Ovary (tissue), 9 donors: ENCODE data around the gene TMEM132D. TPM values are rescaled to one million over a fixed set of nuclear protein-coding genes. Genes with fewer than 3 reads are reported as not detected.

ENCODE experiments used
- DNase-seq, 5 donors: peaks; one replicate each; pipeline ENCODE4 v3.0.0-alpha.2; 2019 to 2020
- H3K27ac ChIP-seq, 2 donors: fragments of 200-600 bp; one replicate each; pipeline versions ENCODE4 v1.5.1 to v1.8.0; 2019 to 2022
- H3K27me3 ChIP-seq: fragments of 200-600 bp; one replicate; pipeline ENCODE4 v1.8.0; 2022
- H3K36me3 ChIP-seq: fragments of 200-600 bp; sonication (generic); one replicate; pipeline ENCODE4 v1.5.1; 2019
- H3K4me1 ChIP-seq: one replicate; pipeline ENCODE4 v1.8.1; 2013; ENCODE audit warnings: mild to moderate bottlenecking, moderate library complexity; ENCODE audit not compliant: insufficient read depth
- H3K4me3 ChIP-seq: fragments of 200-600 bp; sonication (generic); one replicate; pipeline ENCODE4 v1.5.1; 2017
- H3K9me3 ChIP-seq, 2 donors: fragments of 200-600 bp in 1 of 2; sonication (generic) in 1 of 2; one replicate each; pipeline versions ENCODE4 v1.5.1 to v1.8.1; 2013 to 2019; ENCODE audit warnings: mild to moderate bottlenecking in 1 of 2, moderate library complexity in 1 of 2
- CTCF ChIP-seq, 3 donors: fragments of 450-650 bp in 2 of 3; fragments of 200-600 bp in 1 of 3; IDR thresholded peaks; one replicate each; pipeline versions ENCODE4 v1.5.1 to v1.8.0; 2016 to 2022; ENCODE audit warnings: antibody characterized with exemption in 3 of 3, mild to moderate bottlenecking in 1 of 3
- EP300 ChIP-seq: sonication (generic); formaldehyde crosslinking; IDR thresholded peaks from one replicate; pipeline ENCODE4 v1.6.1; 2017; ENCODE audit warnings: antibody characterized with exemption
- POLR2A ChIP-seq: fragments of 450-650 bp; IDR thresholded peaks from one replicate; pipeline ENCODE4 v1.6.1; 2017; ENCODE audit warnings: antibody characterized with exemption, mild to moderate bottlenecking, moderate library complexity
- WGBS, 3 donors: extraction: QIAGEN DNeasy Blood & Tissue Kit in 1 of 3; methylation state at CpG; one replicate each; pipeline versions ENCODE4 v1.1.5 to v1.1.7; 2013 to 2017; 5-methylcytosine and 5-hydroxymethylcytosine counted together
- intact Hi-C, 4 donors: fragments of 100-400 bp; cut with DNase I; formaldehyde crosslinking; loops; one replicate each; pipeline versions ENCODE4 v1.11.0 to v1.15.1; 2022 to 2023
- polyA plus RNA-seq, 2 donors: library from polyadenylated mRNA; stranded (reverse); fragments of 200-250 nt in 1 of 2; fragments of 350-450 nt in 1 of 2; fragmentation: Illumina TruSeq in 1 of 2; extraction: RNeasy Lipid Tissue Mini Kit (QIAGEN cat#74804) in 1 of 2; gene quantifications; one replicate each; pipeline ENCODE4 v1.2.3, GENCODE V29; 2013 to 2014
- total RNA-seq, 7 donors: library from RNA; depleted of rRNA in 2 of 7; stranded (reverse); fragments of >200 nt in 2 of 7; fragmentation: NEBNext Ultra II Directional in 3 of 7; extraction: Animal tissue kit (Norgen Biotek cat#: 25700) in 3 of 7; gene quantifications; one replicate each; pipeline versions ENCODE4 v1.1.0 to v1.2.4, GENCODE V29; 2016 to 2023
- donor health status: DM: no; HTN: no; CAD: no; lungs with moderate emphysema.
- donor health status: DM: no; HTN: no; CAD: no.
- donor health status: Bipolar disorder and iron deficiency.
- donor health status: DM: yes; HTN: yes; CAD: no.
- donor health status: DM: no; HTN: no; CAD: no.
- donor health status: DM: yes; HTN: yes; CAD: no.

Gene TMEM132D
- total and polyA plus RNA-seq, 9 donors: 0.04 TPM; not detected in 8

- DNase-seq: no peak
- TF ChIP-seq POLR2A: no peak
- TF ChIP-seq EP300: no peak
- TF ChIP-seq CTCF (IDR thresholded peaks at IDR 0.05): no peak
- no peaks in the 10 kb centered on the region for H3K4me1 ChIP-seq
- WGBS, 3 donors: 84 to 95% (median 84%) methylated on average over 6 of the region's 6 CpGs
- H3K36me3 ChIP-seq: no peaks in the 10 kb centered on the region
- H3K9me3 ChIP-seq: no peaks in the 10 kb centered on the region
- H3K27me3 ChIP-seq: no peaks in the 10 kb centered on the region
- intact Hi-C loops: no loop called here
- H3K27ac ChIP-seq: no peak overlapping the region
- H3K4me3 ChIP-seq: no peak overlapping the region
Observed at GRCh38 chr12:129351481-129351880, 552.3 kb downstream of the TMEM132D start.

- no peak for DNase-seq
- H3K27me3 ChIP-seq: no peaks in the 10 kb centered on the region
- TF ChIP-seq EP300: no peak
- TF ChIP-seq POLR2A: no peak
- TF ChIP-seq CTCF (IDR thresholded peaks at IDR 0.05): no peak
- intact Hi-C loops: no loop called here
- no peak overlapping the region for H3K4me3 ChIP-seq
- H3K4me1 ChIP-seq: no peaks in the 10 kb centered on the region
- H3K27ac ChIP-seq: no peak overlapping the region
- H3K36me3 ChIP-seq: no peaks in the 10 kb centered on the region
- 31 to 42% (median 33%) methylated on average over 7 of the region's 7 CpGs for WGBS, 3 donors
- no peaks in the 10 kb centered on the region for H3K9me3 ChIP-seq
Observed at GRCh38 chr12:129339336-129339735, 564.5 kb downstream of the TMEM132D start.

- Histone ChIP-seq H3K4me3 (no peak overlapping the region), H3K27ac (no peak overlapping the region), H3K9me3 (no peaks in the 10 kb centered on the region), H3K4me1 (no peaks in the 10 kb centered on the region), H3K27me3 (no peaks in the 10 kb centered on the region), H3K36me3 (no peaks in the 10 kb centered on the region)
- 85 to 89% (median 86%) methylated on average over 17 of the region's 17 CpGs for WGBS, 3 donors
- TF ChIP-seq POLR2A (no peak), CTCF (IDR thresholded peaks at IDR 0.05) (no peak), EP300 (no peak)
- intact Hi-C loops: no loop called here
- no peak for DNase-seq
Observed at GRCh38 chr12:129337413-129337812, 566.4 kb downstream of the TMEM132D start.

- H3K4me1 ChIP-seq: no peaks in the 10 kb centered on the region
- TF ChIP-seq CTCF (IDR thresholded peaks at IDR 0.05) (no peak), EP300 (no peak), POLR2A (no peak)
- intact Hi-C loops: no loop called here
- H3K4me3 ChIP-seq: no peak overlapping the region
- no peaks in the 10 kb centered on the region for H3K27me3 ChIP-seq
- no peaks in the 10 kb centered on the region for H3K36me3 ChIP-seq
- no peak overlapping the region for H3K27ac ChIP-seq
- H3K9me3 ChIP-seq: no peaks in the 10 kb centered on the region
- no peak for DNase-seq
Observed at GRCh38 chr12:129335773-129336172, 568.1 kb downstream of the TMEM132D start.

- no peak for DNase-seq
- no peak for TF ChIP-seq POLR2A
- no peak for TF ChIP-seq CTCF (IDR thresholded peaks at IDR 0.05)
- TF ChIP-seq EP300: no peak
- Histone ChIP-seq H3K27ac (no peak overlapping the region), H3K4me3 (no peak overlapping the region), H3K36me3 (no peaks in the 10 kb centered on the region), H3K4me1 (no peaks in the 10 kb centered on the region), H3K9me3 (no peaks in the 10 kb centered on the region), H3K27me3 (no peaks in the 10 kb centered on the region)
- intact Hi-C loops: no loop called here
- WGBS, 3 donors: 83 to 88% (median 87%) methylated on average over 2 of the region's 2 CpGs
Observed at GRCh38 chr12:129332286-129332685, 571.5 kb downstream of the TMEM132D start.
